Uterus (tissue), 4 donors: ENCODE measurements around the gene MEPE. TPM values are rescaled to one million over a fixed set of nuclear protein-coding genes. Genes with fewer than 3 reads are reported as not detected.

Experiments used
- DNase-seq, 2 donors: peaks; one replicate each; pipeline ENCODE4 v3.0.0-alpha.2; 2019 to 2020
- H3K27ac ChIP-seq, 2 donors: fragments of 200-600 bp; sonication (generic); 1 replicate in 1 of 2; 2 replicates in 1 of 2; pipeline ENCODE4 v1.5.1; 2016 to 2018
- H3K27me3 ChIP-seq, 2 donors: fragments of 200-600 bp; sonication (generic); one replicate each; pipeline ENCODE4 v1.5.1; 2018 to 2019; ENCODE audit warnings: control low read depth in 1 of 2
- H3K36me3 ChIP-seq, 2 donors: fragments of 200-600 bp; sonication (generic); one replicate each; pipeline ENCODE4 v1.5.1; 2019; ENCODE audit warnings: control low read depth in 1 of 2
- H3K4me1 ChIP-seq, 2 donors: fragments of 200-600 bp; sonication (generic); one replicate each; pipeline ENCODE4 v1.5.1; 2018 to 2019; ENCODE audit warnings: control low read depth in 1 of 2
- H3K4me3 ChIP-seq, 2 donors: fragments of 200-600 bp; sonication (generic); 1 replicate in 1 of 2; 2 replicates in 1 of 2; pipeline ENCODE4 v1.5.1; 2018 to 2019; ENCODE audit warnings: mild to moderate bottlenecking in 1 of 2
- H3K9me3 ChIP-seq, 2 donors: fragments of 200-600 bp; sonication (generic); one replicate each; pipeline ENCODE4 v1.5.1; 2019; ENCODE audit warnings: control low read depth in 1 of 2
- POLR2A ChIP-seq, 2 donors: fragments of 450-650 bp; IDR thresholded peaks; one replicate each; pipeline ENCODE4 v1.6.1; 2016; ENCODE audit warnings: antibody characterized with exemption in 2 of 2, mild to moderate bottlenecking in 1 of 2, moderate library complexity in 1 of 2
- intact Hi-C: fragments of 100-400 bp; cut with DNase I; formaldehyde crosslinking; loops from one replicate; pipeline ENCODE4 v1.15.1; 2023; ENCODE audit warnings: low total_unique reads
- total RNA-seq, 4 donors: library from RNA; depleted of rRNA in 3 of 4; stranded (reverse); fragments of >200 nt in 3 of 4; gene quantifications; one replicate each; pipeline versions ENCODE4 v1.1.0 to v1.2.4, GENCODE V29; 2014 to 2023
- TF ChIP-seq, protein P1 (sequence below), 4 experiments: fragments of 200-600 bp in 2 of 4; fragments of 450-650 bp in 2 of 4; sonication (generic) in 2 of 4; IDR thresholded peaks; one replicate each; pipeline ENCODE4 v1.5.1; 2016 to 2019; ENCODE audit warnings: antibody characterized with exemption in 4 of 4, mild to moderate bottlenecking in 2 of 4, moderate library complexity in 1 of 4
- donor health status: DM: yes; HTN: yes; CAD: no.

The MEPE gene
- total RNA-seq, 4 donors from 2014 or later = not detected

DNA sequence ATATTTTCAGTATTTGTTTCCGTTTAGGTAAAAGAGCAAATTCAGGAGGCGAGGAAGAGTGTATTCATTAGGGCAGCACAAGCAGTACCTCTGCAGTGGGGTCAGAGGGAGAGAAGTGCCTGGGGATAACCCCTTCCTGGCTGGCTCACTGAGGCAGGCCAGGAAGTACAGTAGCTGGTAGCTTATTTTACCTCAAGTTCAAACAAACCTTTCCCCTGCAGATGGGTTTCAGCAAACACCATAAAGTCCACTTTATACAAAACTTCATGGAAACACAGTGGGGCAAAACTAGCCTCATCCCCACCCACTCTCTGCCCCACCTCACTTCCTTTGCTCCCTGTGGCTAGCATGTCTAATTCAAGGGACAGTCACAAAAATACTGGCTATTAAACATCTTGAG lies 29.5 kb downstream of the MEPE start:
- intact Hi-C loops = loop anchor here (10.0 kb wide), 1 partner anchor 103 kb away; no protein-coding TSS in a partner anchor
- TF ChIP-seq, protein P1, sequence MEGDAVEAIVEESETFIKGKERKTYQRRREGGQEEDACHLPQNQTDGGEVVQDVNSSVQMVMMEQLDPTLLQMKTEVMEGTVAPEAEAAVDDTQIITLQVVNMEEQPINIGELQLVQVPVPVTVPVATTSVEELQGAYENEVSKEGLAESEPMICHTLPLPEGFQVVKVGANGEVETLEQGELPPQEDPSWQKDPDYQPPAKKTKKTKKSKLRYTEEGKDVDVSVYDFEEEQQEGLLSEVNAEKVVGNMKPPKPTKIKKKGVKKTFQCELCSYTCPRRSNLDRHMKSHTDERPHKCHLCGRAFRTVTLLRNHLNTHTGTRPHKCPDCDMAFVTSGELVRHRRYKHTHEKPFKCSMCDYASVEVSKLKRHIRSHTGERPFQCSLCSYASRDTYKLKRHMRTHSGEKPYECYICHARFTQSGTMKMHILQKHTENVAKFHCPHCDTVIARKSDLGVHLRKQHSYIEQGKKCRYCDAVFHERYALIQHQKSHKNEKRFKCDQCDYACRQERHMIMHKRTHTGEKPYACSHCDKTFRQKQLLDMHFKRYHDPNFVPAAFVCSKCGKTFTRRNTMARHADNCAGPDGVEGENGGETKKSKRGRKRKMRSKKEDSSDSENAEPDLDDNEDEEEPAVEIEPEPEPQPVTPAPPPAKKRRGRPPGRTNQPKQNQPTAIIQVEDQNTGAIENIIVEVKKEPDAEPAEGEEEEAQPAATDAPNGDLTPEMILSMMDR (IDR thresholded peaks at IDR 0.05) = no peak
- no peak for TF ChIP-seq POLR2A (IDR thresholded peaks at IDR 0.05)
- no peak overlapping the region for H3K27ac ChIP-seq

DNA sequence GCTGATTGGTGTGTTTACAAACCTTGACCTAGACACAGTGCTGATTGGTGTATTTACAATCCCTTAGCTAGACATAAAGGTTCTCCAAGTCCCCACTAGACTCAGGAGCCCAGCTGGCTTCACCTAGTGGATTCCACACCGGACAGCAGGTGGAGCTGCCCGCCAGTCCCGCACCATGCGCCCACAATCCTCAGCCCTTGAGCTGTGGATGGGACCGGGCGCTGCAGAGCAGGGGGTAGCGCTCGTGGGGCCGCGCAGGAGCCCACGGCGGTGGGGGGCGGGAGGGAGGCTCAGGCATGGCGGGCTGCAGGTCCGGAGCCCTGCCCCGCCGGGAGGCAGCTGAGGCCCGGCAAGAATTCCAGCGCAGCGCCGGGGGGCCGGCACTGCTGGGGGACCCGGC lies 30.7 kb downstream of the MEPE start:
- Histone ChIP-seq H3K27me3 (no peaks in the 10 kb centered on the region), H3K4me1 (no peaks in the 10 kb centered on the region), H3K4me3 (no peak overlapping the region), H3K9me3 (no peaks in the 10 kb centered on the region), H3K36me3 (no peaks in the 10 kb centered on the region), H3K27ac (no peak overlapping the region)
- TF ChIP-seq POLR2A (IDR thresholded peaks at IDR 0.05) = no peak
- TF ChIP-seq, protein P1 (IDR thresholded peaks at IDR 0.05) = no peak
- DNase-seq = no peak
- intact Hi-C loops = loop anchor here (10.0 kb wide), 1 partner anchor 101 kb away; no protein-coding TSS in a partner anchor

More for the DNA sequence above, 29.5 kb downstream of the MEPE start:
- no peak for DNase-seq
- H3K36me3 ChIP-seq = no peaks in the 10 kb centered on the region
- no peak overlapping the region for H3K4me3 ChIP-seq
- H3K4me1 ChIP-seq = no peaks in the 10 kb centered on the region
- no peaks in the 10 kb centered on the region for H3K9me3 ChIP-seq
- H3K27me3 ChIP-seq = no peaks in the 10 kb centered on the region

DNA sequence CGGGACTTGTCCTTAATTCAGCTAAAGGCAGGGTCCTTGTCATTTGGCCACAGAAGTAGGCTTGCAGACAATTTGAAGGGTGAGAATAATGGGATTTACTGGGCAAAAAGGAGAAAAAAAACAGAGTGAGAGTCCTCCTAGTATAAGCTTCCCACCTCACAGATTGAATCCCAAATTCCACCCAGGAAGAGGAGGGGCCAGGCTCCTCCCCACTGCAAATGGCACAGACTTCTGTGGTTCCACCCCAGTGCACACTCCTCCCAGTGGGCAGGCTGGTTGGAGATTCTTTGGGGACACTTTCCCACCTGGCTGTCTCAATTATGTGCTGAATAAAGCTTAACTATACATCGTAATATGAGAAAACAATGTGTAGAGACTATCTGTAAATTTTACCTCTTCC lies 31.6 kb downstream of the MEPE start:
- intact Hi-C loops = loop anchor here (10.0 kb wide), 1 partner anchor 100 kb away; no protein-coding TSS in a partner anchor
- Histone ChIP-seq H3K36me3 (no peaks in the 10 kb centered on the region), H3K9me3 (no peaks in the 10 kb centered on the region), H3K4me1 (no peaks in the 10 kb centered on the region), H3K27me3 (no peaks in the 10 kb centered on the region), H3K27ac (no peak overlapping the region), H3K4me3 (no peak overlapping the region)
- TF ChIP-seq, protein P1 (IDR thresholded peaks at IDR 0.05) = no peak
- no peak for TF ChIP-seq POLR2A (IDR thresholded peaks at IDR 0.05)
- no peak for DNase-seq

DNA sequence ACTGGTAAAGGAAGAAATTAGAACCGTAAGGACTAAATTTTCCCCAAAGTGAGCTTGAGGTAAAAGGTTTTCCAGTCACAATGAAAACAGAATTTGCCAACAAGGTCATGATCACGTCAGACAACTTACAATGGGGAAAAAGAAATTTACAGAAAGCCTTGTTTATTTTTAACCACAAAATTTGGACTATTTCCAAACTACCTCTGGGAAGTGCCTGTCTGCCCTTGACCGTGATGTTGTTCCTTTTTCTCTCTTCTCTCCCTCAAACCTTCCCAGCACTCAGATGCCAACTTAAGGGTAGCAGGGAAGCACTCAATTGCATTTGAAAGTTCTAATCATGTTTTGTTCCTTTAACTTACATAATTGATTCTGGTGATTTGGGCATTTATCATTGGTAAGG lies 32.5 kb downstream of the MEPE start:
- no peaks in the 10 kb centered on the region for H3K36me3 ChIP-seq
- no peak overlapping the region for H3K4me3 ChIP-seq
- intact Hi-C loops = loop anchor here (10.0 kb wide), 1 partner anchor 100 kb away; no protein-coding TSS in a partner anchor
- H3K4me1 ChIP-seq = no peaks in the 10 kb centered on the region
- DNase-seq = no peak
- no peaks in the 10 kb centered on the region for H3K9me3 ChIP-seq
- no peaks in the 10 kb centered on the region for H3K27me3 ChIP-seq
- TF ChIP-seq, protein P1 (IDR thresholded peaks at IDR 0.05) = no peak
- TF ChIP-seq POLR2A (IDR thresholded peaks at IDR 0.05) = no peak
- H3K27ac ChIP-seq = peak overlapping the region in 1 of 2 donors; percentile 17

DNA sequence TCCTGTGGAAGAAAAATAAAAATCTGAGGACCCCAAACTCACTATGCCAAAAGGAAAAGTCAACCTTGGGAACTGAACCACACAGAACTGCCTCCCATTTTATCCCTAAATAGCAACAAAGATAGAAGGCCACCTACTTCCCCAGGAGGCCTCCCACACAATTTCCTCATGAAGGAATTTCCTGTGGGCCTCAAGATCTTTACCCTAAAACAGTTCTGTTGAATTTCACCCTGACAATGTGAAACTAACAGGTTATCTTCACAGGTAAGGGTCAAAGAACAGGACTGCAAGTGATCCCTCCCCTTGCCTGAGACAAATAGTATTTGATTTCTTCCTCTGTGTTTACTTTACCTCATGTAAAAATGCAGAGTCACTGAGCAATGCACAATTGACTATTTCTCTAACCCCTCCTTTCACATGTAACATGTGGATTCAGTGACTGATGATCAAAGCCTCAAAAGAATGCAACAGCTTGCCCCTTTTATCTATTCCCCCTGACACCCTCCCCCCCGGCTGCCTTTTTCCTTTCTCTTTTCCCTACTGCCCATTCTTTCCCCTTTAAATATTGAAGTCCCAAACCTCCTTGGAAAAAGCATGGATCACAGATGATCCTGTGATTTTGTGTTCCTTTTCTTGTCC lies 33.3 kb downstream of the MEPE start:
- H3K4me1 ChIP-seq = no peaks in the 10 kb centered on the region
- H3K4me3 ChIP-seq = no peak overlapping the region
- intact Hi-C loops = loop anchor here (10.0 kb wide), 1 partner anchor 99 kb away; no protein-coding TSS in a partner anchor
- H3K27me3 ChIP-seq = no peaks in the 10 kb centered on the region
- DNase-seq = no peak
- H3K36me3 ChIP-seq = no peaks in the 10 kb centered on the region
- no peak for TF ChIP-seq POLR2A (IDR thresholded peaks at IDR 0.05)
- TF ChIP-seq, protein P1 (IDR thresholded peaks at IDR 0.05) = no peak
- H3K9me3 ChIP-seq = no peaks in the 10 kb centered on the region
- H3K27ac ChIP-seq = no peak overlapping the region
